UCSD-AML1 (cell line): Measurements from ENCODE around the gene CDK5R2.

Experiments used
- DNase-seq: peaks from one replicate; lab custom pipeline; 2025; ENCODE audit not compliant: unreplicated experiment; lab: John Stamatoyannopoulos, UW

Gene CDK5R2

DNA sequence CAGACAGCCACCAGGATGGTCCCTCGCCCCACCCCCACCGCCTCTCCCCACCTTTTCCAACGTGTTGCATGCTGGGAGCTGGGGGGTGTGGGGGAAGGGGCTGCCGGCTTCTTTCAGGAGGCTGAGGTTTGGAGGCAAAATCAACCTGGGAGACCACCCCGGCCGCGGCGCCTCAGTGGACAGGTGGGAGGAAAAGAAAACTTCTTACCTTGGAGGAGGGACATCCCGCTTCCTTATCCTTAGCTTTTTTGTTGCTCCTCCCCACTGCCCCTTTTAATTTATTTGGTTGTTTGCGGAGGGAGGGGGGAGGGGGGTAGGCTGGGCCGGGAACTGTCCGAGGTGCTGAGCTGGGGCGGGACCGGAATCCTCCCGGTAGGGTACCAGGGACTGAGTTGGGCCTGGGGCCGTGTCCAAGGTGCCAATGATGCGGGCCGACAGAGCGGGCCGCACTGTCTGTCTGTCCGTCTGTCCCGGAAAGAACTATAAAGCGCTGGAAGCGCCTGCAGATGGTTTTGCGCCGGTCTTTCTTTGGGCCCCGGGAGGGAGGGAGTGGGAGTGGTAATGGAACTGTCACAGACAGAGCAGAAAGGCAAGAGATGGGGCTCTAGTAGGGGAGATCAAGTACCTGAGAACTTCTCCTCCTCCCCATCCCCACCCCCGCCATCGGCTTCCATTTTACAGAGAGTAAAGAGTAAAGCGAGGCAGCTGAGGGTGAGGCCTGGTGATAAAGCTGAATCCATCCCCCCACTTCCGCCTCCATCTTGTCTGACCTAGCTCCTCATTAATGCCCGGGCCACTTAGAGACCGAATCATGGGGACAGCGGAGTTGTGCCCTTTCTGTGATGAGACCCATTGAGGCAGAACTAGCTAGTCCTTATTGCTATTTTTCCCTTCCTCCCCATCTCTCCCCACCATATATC, 2.4 kb downstream of the CDK5R2 start:
- DNase-seq: no peak

DNA sequence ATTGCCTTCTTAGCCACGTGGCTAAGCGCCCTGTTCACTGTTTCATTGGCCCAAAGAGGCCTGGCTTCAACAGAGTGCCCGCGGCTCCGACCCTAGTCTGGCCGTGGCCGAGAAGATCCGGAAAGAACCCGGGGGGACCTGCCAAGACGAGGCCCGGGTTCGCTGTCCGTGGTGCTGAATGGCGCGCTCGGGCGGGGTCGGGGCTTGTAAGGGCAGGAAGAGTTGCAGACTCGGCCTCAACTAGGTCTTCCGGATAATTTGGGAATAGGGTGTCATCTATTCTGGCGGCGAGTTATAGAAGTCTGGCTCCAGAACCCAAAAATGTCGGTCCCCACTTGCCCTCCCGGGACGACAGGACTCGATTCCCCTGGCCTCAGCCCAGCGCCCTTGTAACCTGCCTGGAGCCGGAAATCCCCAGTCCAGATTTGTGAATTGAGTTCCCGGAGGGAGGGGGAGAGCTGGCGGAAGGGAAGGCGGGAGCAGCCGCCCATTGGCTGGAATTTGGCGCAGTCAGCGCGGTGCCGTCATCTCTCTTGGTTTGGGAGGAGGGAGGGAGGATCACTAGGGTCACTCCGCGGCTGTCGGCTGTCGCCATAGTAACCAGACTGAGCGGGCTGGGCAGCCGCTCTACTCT, 3.5 kb downstream of the CDK5R2 start:
- DNase-seq: peak; percentile 30

DNA sequence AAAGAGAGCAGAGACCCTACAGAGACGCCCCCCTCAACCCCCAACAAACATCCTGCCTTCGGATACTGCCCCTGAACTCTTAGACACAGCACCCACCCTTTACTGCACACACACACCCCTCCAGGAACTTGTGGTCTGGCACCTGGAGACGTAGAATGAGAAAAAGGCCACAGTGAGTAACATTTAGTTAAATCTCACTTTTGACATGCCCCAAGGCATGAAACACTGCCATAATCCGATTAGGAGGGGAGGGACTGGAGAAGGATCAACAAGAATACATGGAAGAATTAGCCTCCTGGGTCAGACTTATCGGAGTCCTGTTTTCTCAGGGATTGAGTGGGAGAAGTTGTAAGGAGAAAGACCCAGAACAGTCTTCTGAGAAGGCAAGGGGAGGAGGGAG, 4.1 kb downstream of the CDK5R2 start:
- no peak for DNase-seq

DNA sequence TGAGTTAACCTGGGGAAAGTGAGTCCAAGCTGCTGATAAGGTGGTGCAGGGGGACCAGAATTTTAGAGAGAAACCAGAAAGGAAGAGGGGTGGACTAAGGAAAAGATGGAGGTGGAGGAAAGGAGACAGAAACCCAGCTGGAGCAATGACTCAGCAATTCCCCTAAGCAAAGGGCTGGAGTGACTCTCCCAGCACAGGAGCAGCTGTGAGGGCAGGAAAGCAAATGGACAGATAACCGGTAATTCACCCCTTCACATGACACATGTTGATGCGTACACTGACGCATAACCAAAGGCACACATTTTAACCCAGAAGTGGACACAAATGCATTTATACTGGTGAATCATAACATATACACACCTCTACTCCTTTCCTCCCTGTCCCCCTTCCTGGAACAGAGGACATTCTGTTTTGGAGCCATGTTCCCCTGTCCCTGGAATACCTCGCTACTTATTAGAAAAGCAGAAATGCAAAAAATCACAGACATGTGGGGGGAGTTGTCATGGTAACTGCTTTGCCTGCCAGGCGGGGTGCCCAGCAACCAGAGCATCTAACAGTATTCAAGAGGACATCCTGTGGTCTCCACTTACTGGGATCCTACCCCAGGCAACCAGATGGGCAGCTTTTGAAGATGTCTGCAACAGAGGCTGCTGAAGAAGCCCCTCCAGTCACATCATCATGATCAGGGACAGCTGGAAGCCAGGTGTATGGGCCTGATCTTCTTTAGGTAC, 4.7 kb downstream of the CDK5R2 start:
- DNase-seq: no peak

DNA sequence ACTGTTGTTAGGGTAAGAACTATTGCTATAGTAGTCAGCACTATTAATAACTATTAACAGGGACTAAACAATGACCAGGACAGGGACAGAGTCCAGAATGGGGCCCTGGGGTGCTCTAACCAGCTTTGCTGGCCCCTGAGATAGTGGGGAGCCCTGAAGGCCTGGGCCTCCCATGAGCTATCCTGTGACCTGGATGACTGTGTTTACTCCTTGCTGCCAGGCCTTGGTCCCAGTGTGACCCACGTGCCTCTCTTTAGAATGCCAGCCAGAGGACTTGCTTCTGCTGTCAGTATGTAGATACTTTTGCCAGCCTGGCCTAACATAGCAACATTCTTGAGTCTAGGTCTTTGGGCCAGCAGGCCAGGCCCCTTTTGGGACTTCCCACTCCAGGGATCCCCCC, 11.4 kb downstream of the CDK5R2 start:
- no peak for DNase-seq

DNA sequence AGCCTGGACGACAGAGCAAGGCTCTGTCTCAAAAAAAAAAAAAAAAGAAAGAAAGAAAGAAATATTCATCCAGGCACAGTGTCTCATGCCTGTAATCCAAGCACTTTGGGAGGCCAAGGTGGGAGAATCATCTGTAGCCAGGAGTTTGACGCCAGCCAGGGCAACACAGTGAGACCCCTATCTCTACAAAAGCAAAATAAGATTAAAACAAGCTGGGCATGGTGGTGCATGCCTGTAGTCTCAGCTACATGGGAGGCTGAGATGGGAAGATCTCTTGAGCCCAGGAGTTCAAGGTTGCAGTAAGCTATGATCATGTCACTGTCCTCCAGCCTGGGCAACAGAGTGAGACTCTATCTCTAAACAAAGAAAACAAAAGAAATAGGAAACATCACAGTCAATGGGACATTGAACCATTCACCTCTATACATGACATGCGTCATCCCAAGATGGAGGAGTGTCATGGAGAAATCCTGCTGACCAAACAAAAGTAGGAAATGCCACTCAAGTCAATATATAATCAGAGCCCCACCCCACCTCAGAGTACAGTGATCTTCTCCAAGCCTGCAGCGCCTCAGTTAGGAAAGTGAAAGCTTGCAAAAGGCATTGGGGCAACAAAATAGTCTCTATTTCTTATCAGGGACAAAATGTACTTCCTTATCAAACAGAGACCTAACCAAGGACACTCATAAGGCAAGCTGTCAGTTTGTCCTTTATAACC, 15.8 kb downstream of the CDK5R2 start:
- DNase-seq: no peak

DNA sequence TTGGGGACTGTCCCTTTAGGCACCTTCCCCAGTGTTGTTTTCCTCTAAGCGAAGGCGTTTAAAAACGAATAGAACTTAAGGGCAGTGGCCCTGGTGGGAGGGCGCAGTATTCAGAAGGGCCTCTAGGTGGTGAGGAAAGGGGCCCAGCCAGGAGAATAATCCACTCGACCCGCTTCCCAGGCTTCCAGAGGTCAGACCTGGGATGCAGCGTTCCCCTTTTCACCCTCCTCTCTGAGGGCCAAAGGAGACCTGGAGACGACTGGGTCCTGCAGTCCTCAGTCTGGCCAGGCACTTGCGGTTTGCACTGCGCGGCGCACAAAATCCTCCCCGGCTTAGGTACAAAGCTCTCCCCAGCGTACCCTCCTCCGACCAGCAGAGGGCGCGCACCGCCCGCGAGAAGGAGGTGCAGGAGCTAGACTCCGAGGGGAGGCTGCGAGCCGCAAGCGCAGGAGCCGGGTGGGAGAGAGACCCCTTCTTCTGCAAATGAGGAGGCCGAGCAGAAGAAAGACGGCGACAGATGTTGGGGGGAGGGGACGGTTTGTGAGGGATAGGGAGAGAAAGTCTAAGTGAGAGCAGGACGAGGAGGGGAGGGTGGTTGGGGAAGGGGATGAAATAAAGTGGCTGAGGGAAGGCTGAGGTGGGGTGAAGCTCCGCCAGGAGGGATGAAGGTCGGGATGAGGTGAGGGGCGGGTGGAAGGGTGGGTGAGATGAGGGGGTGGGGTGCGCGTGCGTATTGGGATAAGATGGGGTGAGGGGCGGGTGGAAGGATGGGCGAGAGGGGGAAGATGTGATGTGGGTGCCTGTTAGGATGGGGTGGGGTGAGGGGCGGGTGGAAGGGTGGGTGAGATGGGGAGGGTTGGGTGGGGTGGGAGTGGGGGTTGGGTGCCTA, 20.6 kb downstream of the CDK5R2 start:
- DNase-seq: peak; percentile 85

DNA sequence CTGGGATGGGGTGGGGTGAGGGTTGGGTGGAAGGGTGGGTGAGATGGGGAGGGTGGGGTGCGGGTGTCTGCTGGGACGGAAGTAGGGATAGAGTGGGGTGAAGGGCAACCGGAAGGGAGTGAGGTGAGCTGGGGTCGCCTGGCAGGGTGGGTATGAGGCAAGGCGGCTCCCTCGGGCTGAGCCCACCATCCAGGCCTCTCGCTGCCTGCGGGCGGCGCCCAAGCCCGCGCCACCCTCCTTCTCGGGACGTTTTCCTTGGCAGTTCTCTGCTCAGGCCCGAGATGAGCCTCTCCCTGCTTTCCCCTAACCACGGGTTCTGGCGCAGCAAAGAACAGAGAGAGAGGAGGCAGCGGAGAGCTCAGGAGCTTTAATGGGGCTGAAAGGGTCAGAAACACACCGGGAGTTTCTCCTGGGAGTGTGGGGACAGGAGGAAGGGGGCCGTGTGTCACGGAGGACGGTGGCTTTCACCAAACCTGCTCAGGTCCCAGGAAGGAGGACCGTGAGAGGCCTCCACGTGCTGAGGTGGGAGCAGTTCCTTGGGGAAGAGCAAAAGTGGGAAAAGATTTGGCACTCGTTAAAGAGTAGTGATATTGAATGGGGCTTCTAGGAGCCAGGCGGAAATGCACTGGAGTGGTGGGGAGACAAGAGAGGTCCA, 21.4 kb downstream of the CDK5R2 start:
- DNase-seq: no peak

DNA sequence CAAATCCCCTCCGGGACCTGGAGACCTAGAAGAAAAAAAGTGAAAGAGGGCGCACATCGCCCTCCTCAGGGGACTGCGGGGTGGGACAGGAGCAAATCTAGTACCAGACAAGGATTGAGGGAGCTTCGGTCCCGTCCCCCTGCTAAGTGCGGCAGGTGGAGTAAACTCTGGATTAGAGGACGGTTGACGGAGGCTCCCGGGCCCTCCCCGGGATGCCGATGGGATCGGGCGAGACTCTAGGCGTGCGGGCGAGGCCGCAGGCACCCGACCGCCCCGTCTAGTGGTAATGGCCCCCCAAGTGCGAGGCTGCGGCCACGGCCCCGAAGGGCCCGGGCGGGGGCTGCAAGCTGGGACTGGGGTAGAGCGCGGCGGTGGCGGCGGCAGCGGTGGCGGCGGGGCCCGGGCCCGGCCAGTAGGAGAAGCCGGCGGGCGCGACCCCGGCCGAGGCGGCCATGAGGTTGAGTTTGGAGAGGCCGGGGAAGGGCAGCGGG, 22.0 kb downstream of the CDK5R2 start:
- no peak for DNase-seq

DNA sequence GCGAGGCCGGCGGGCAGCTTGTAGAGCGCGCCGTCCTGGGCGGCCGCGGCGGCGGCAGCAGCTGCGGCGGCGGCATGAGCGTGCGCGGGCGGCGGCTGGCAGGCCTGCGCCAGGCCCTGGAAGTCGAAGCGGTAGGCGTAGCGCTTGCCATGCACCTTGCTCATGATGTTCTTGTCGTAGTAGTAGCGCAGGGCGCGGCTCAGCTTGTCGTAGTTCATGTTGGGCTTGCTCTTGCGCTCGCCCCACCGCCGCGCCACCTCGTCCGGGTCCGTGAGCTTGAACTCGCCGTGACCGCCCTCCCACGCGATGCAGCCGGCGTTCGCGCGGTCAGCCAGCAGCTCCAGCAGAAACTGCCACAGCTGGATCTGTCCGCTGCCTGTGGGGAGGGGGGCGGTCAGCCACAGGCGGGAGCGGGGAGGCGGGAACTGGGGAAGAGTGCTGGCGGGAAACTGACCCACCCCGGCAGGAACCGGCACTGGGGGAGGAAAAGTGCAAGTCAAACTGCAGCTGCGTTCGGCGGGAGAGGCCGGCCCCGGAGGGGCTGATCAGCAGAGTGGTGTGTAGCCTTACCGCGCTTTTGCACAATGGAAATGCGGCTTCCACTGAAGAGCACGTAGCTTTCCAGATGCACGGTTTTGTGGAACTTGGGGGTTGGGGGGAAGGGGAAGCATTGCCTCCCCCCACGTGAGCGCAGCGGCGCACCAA, 22.6 kb downstream of the CDK5R2 start:
- DNase-seq: no peak

DNA sequence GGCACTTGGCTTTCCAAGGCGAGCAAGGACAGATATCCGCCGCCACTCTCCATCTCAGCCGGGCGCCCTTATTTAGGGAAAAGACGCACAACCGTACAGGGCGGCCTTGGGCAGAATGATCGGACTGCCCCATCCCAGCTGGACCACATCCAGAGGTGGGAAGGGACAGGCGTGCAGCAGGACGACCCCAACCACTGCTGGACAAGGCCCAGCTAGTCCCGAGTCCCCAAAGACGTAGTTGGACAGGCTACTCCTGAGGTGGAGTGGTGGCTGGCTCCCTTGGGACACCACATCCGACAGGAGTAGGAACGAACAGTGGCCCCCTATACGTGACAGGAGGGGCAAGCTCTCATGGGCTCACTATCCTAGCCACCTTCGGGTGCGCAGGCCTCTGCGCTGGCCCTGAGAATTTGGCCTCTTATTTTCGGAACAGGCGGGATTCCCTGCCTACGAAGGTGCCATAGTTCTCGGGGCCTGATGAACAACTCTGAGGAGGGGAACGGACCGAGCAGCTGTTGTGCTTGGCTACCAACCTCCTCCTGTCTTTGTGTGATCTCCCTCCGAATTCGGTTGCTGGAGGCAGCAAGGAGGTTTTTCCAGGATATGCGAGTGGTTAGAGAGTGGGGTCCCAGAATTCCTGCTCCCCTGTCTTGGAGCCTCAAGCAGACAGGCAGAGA, 23.3 kb downstream of the CDK5R2 start:
- DNase-seq: no peak

DNA sequence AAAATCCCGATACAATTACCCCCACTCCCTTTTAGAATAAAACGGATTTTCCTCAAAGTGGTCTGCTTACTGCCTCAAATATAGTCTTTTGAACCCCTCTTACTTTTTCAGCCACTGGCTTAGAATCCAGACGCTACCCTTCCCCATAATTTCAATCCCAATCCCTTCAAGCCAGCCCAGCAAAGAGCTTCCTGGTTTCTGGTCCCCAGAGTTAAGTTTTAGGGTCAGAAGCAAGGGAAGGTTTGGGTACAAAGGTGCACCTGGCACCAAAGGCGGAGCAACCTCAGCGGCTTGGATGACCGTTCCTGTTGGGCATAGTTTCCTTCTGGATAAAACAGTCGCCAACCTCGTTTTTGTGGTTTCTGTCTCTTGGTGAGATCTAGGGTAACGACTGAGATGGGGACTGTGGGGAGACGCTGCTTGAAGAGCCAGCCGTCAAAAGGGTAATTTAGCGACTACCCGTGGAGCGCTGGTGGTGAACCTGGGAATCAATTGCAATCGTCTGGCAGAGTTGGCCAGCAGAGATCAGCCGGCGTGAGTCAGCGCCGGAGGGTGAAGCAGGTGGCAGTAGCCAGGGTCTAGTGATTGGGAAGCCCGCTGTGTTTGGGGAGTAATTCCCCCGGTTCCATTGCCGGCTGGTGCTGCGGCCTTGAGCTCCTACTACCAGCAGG, 23.9 kb downstream of the CDK5R2 start:
- DNase-seq: no peak

DNA sequence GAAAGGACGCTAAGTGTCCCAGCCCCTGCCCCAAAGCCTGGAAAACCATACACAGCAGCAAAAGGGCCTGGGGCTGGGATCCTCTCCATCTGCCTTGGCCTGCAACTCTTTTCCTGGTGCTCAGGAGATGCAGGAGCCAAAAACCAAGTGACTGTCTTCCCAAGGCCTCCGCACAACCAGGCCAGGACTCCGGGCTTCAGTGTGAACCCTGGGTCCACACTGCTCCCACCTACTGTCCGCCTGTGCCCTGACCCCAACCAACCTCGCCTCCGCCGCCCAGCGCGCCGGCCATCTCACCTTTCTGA, 24.4 kb downstream of the CDK5R2 start:
- no peak for DNase-seq

DNA sequence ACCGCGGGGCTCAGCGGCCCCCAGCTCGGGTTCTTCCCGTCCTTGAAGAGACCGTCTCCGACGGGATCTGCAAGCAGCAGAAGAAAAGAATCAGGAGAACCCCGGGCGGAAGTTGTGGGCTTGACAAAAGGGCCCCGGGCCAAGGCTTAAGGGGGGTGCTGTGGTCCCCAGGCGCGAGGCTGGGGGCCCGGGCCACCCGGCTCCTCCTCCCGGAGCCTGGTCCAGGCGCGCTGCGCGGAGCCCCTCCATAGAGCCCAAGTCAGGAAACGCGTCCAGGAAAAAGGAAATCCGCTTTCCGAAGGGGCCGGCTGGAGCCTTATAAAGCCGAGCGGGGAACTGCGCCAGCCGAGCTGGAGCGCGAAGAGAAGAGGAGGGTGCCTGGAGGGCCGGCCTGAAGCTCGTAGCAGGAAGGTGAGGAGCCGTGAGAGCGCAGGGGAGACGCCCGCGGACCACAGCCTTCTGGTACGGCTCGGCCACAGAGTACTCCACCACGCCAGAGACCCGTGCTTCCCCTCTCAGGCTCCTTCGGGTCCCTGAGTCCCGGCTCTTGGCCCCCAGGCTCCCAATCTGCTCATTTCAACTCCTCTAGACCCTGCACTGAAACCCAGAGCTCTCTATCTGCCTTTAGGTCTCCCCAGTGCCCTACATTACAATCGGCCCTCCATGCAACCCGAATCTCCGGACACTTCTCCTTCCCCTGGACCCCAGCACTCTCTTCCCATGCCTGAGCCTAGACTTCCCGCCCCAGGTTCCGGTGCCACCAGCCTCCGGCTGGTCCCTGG, 25.0 kb downstream of the CDK5R2 start:
- DNase-seq: peak; percentile 61

DNA sequence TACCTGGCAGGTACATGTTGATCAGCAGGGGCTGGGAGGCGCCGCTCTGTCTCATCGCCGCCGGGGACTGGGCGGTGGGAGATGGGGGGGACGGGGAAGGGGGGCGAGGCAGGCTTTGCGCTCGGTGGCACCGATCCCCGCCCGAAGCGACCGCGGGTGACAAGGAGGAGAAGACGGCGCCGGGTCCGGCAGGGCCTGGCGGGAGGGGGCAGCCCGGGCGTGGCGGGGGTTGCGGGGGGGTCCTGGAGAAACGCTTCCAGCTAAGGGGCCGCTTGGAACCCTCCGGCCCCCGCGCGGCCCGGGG, 25.5 kb downstream of the CDK5R2 start, which contains the start of gene FEV:
TSS of gene FEV (minus strand) at position 164 of the 304 bp plus-strand sequence. CDS start at position 55, 109 bp downstream.
- DNase-seq: no peak

DNA sequence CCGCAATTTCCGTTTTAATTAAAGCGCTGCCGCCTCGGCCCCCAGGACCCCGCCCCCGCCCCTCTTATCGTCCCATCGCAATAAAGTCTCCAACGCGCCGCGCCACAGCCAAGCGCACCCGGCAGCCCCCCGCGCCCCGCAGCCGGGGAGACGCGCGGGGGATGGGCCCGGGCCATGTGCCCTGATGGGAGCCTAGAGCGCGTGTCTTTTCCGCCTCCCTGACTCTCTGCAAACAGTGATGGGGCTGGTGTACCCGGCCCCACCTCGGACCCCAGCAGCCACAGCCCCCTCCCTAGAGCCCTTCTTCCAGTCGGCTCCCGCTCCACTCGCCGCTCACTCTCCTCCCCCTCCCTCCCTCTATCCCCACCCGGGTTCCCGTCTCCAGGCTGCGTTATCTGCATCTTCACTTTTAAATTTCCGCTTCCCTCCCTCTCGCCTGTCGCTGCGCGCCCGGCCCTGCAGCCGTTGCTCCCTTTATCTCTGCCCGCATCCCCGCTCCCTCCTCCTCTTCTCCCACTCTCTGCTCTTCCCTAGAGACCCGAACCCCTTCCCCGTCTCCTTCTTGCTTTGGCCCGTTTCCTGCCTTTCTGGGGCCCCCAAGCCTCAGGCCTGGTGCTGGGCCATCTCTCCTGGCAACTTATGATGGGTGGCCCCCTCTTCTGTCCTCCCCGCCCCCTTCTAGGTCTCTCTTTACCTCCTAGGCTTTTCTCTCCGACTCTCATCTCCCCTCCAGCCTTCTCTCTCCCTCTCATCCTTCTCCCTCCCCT, 26.0 kb downstream of the CDK5R2 start:
- no peak for DNase-seq
